GM21526 (cell line): Measurements from ENCODE around the gene MIS18BP1.
"Not testable (repeated sequence)": the region's sequence is repeated elsewhere in the genome, so short reads cannot be mapped to it uniquely, and the experiment has no call there.

Source experiments
- ATAC-seq: cut with Tn5 transposase; IDR thresholded peaks from one replicate; pipeline ENCODE4 v1.9.1; 2021; ENCODE audit warnings: moderate library complexity; ENCODE audit not compliant: unreplicated experiment, low FRiP score

MIS18BP1 gene

DNA sequence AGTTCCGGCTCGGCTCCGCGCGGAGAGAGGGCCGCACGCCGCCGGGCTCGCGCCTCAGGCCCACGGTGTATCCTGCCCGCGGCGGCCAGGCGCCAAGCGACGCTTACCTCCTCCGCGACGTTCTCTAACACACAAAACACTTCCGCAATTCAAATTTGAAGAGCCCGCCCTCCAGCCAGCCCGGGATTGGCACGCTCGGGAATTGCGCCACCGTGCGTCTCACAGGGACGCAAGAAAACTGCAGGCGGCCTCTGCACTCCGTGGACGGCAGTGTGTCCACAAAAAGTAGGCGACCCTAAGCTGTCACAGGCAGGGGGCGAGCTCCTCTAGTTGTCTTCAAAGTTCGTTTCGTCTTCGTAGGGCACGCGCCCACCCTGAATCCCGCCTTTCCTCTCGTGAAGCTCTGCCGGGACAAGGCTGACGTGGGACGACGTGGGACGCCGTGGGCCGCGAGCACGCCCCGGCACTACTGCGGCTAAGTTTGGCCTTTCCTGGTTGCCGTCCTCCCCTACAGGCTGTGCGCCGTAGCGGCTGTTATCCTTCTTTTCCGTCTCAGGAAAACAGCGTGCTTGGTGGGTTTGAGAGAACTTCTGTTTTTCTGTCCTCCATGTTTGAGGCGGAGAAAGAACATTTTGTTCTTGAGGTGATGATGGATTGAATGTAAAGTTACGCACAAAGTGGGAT is at the start of gene MIS18BP1:
TSS of gene MIS18BP1 (minus strand) at position 133 of the 684 bp plus-strand sequence. CDS start 5,916 bp downstream, outside the sequence.
- peak; percentile 82 for ATAC-seq

DNA sequence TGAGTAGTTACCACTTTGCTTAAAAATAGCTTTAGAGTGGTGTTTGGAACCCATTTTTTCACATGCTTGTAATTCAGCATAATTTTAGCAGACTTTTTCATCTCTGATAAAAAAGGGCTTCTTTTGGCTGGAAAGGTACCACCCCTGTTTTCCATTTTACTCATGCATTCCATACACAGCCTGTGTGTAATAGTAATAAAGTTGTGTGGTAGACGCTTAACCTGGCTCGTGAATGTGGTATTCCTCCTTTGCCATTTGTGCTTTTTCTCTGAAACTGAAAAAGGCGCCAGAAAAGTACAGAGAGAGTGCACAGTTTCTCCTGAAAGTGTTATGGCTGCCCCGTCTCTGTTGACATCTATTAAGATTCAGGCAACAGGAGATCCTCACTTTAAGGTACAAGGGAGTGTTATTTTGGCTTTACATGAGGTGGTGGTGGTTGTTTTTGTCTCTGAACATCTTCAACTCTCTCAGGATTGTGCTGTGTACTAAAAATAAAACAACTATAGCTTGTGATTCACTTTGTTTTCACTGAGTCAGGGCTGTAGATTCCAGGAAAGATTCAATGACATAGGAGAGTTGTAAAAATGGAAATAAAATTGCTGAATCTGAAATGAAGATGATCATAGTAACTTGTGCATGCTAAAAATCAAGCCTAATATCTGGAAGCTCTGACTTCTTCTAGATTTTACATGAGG is 45.6 kb upstream of the MIS18BP1 start:
- ATAC-seq = no peak

GRCh38 chr14:45294796-45295195 is 41.8 kb upstream of the MIS18BP1 start:
- ATAC-seq = not testable (repeated sequence)

DNA sequence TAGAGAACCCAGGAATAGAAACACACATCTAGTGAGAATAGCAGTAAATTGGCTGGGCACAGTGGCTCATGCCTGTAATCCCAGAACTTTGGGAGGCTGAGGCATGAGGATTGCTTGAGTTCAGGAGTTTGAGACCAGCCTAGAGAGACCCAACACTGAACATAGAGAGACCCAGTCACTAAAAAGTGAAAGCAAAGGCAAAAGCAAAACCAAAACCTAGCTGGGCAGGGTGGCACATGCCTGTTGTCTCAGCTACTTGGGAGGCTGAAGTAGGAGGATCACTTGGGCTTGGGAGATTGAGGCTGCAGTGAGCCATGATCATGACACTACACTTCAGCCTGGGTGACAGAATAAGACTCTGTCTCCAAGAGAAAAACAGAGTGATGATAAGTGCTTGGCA is 37.5 kb upstream of the MIS18BP1 start:
- no peak for ATAC-seq

DNA sequence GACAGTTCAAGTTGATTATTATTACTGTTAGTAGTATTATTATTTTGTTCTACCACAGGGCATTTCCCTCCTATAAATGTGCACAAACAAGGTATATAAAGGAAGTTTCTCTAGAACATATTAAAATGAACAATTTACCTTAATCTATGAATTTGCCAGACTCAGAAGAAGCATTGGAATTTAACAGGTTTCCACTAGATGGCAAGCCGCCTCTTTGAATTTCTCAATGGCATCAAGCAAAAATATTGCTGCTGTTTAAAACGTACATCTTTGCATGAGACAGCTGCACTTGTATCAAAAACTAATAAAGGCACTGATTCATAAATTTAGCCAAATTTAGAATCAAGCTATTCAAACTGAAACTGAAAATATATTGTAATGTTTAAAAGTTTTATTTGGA is 34.6 kb upstream of the MIS18BP1 start:
- ATAC-seq = no peak

DNA sequence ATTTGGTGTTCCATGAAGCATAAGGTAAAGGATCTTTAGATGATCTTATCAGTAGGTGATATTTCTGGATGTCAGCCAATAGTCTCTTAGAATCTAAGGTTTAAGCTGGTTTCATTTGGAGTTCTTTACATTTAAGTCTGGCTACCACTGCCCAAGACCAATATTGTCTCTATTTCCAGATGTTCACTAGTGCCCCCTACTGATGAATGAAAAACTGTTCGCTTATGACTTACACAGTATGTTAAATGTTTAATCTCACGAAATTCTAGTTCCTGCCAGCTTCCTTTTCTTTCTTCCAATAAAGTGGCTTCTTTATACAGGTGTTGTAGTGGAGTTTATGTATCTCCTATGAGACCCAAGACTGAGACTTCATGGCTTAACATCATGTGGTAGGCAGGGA is 31.8 kb upstream of the MIS18BP1 start:
- no peak for ATAC-seq

DNA sequence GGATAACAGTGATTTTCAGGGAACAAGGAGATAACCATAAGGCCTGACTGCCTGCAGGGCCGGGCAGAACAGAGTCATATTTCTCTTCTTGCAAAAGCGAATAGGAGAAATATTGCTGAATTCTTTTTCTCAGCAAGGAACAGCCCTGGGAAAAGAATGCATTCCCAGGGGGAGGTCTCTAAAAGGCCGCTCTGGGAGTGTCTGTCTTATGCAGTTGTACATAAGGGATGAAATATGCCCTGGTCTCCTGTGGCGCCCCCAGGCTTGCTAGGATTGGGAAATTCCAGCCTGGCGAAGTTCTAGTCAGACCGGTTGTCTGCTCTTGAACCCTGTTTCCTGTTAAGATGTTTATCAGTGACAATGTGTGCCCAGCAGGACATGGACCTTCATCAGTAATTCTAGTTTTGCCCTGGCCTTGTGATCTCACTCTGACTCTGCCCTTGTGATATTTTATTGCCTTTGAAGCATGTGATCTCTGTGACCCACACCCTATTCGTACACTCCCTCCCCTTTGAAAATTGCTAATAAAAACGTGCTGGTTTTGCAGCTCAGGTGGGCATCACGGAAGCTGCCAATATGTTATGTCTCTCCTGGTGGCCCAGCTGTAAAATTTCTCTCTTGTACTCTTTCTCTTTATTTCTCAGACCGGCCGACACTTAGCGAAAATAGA is 28.9 kb upstream of the MIS18BP1 start:
- not testable (repeated sequence) for ATAC-seq

DNA sequence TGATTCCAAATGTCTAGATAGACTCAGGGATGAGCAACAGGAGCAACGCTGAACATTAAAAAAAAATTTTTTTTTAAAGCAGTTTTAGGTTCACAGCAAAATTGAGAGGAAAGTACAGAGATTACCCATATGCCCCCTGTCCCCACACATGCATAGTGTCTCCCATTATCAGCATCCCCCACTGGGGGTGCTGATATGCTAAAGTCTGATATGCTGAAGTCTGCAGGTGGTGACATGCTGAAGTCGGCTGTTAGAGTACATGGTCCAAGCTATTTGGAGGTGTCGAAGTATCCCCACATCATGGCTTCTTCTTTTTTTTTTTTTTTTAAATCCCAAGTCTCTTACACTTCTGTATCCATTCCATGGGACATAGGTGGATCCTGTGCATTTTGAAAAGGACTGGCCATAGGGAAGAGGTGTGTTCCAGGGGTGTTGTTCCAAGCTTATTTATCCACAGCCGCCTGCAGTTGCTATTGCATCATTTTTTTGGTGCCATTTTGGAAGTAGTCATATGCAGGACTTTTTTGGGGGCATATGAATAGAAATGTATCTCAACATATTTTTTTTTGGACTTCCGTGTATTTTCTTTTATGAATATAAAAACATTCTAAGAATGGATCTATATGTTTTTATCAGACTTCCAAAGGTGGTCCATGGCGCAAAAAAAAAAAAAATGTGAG is 19.0 kb upstream of the MIS18BP1 start:
- ATAC-seq = no peak

DNA sequence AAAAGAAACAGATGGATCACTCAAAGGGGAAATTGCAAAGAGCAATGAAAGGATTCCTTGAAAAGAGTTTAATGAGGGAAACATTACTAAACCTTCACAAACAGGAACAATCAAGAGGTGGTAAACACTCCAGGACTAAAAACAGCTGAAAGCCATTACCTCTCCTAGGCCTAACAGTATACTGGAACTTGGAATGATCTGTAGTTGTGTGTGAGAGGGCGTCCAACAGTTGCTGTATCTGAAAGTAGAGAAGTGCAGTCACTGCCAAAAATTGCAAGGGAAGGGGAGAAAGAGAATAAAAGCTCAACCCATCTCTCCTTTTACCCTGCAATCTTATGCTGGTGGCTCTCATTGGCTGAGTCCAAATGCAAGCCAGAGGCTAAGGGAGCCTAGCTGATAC is 17.0 kb upstream of the MIS18BP1 start:
- ATAC-seq = no peak

DNA sequence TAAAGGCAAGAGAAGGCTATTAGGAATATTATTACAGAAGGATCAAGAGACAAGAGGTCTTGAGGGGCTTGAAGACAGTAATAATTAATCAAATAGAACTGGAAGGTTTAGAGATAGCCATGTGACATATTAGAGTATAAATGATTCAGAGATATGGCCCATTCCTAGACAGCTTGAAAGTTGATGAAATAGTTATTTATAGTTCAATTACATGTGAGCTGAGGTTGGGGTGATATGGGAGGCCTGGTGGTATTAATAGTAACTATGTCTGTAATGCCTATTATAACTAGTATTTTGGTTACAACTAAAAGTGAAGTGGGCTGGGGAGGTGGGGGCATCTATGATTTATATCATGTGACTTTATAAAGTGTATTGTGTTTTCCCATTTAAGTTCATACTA is 14.1 kb upstream of the MIS18BP1 start:
- ATAC-seq = no peak

DNA sequence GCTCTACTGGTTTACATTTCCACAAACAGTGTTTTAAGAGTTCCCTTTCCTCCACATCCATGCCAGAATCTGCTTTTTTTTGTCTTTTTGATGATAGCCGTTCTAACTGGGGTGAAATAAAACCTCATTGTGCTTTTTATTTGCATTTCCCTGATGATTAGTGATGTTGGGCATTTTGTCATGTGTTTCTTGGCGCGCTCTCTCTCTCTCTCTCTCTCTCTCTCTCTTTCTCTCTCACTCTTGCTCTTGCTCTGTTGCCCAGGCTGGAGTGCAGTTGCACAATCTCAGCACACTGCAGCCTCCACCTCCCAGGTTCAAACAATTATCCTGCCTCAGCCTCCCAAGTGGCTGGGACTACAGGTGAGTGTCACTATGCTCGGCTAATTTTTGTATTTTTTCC is 9.6 kb upstream of the MIS18BP1 start:
- ATAC-seq = no peak

DNA sequence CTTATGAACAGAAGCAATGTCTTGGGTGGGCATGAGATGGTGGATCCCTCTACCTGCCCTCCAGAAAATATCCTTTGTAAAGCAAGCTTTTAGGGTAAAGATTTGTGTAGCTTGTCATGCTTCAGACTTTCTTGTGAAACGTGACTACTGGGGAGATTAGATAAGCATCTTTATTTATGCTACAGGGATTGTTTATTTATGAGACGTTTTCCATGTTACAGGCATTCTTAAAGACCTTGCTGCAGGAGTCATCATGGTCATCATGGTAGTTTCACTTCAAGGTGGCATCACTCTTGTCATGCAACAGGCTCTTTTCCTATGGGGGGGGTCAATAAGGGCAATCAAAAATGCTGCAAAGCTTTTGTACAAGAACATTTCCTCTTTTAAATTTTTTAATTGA is 8.2 kb upstream of the MIS18BP1 start:
- no peak for ATAC-seq

DNA sequence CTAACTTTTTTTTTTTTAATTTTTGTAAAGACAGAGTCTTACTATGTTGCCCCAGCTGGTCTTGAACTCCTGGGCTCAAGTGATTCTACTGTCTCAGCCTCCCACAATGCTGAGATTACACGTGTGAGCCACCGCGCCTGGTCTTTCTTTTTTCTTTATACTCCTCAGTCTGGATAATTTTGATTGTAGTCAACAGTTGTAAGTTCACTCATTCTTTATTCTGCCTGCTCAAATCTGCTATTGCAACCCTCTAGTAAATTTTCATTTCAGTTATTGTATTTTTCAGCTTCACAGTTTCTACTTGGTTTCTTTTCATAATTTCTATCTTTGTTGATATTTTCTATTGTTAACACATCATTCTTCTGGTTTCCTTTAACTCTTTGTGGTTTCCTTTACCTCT is 5.8 kb upstream of the MIS18BP1 start:
- ATAC-seq = no peak

GRCh38 chr14:45258073-45258472 is 5.1 kb upstream of the MIS18BP1 start:
- no peak for ATAC-seq

DNA sequence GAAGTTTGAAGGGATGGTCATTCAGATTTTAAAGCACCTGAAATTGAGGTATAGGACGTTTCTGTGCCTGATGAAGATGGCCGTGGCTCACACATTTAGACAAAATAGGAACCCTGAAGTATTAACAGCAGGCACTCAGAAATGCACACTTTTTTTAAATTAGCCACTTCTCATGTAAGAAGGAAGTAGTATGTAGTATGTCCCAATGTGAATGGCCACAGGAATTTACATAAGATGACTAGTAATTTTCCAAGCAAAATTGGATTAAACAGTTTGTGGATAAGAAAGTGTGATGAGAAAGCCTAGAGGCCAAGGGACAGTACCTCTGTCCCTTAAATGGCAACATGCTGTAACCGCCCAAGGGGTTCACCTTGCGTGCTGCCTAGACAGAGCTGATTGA is 1.8 kb upstream of the MIS18BP1 start:
- no peak for ATAC-seq

GRCh38 chr14:45253754-45254310 is 830 bp upstream of the MIS18BP1 start:
- no peak for ATAC-seq

GRCh38 chr14:45252366-45253069 is 484 bp downstream of the MIS18BP1 start:
- no peak for ATAC-seq

DNA sequence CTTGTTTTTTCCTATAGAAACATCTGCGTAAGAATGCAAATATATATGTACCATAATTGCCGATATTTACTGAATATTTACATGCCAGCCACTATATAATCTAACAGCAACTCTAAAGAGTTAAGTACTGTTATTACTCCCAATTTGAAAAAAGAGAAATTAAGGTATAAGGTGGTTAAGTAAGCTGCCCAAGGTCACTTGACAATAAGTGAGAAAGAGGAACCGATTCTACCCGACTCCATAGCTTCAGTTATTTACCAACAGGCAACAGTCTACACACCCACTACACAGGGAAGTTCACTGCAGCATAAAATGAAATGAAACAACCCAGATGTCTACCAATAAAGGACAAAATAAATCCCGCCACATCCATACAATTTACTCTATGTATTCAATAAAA is 1.1 kb downstream of the MIS18BP1 start:
- peak; percentile 70 for ATAC-seq

DNA sequence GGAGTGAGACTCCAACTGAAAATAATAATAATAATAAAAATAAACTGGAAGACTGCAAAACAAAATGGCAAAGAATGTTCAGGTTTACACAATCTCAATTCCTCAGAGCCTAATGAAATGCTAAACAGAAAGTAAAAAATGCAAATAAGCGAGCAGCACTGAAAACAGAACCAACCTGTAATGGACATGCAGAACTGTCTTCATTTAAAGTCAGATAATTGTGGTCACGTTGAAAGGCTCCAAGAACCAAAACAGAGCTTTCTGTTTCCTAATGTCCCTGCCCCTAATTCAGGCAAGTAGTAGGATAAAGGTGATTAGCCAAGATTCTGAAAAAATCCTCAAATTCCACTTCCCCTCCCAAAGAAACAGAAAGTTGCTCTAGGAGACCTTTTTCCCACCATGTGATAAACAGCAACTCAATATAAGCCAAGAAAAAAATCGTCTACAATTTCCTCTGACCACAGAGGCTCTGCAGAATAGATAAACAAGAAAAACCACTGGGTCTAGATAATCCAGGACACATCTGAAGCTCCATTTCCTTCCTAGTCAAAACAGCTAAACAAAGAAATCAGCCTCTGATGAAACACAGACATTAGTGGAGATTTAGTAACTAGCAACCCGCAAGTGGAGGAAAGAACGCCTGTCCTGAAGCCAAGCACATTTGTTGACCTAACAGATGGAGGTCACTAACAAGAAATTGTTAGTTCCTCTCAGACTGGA is 3.0 kb downstream of the MIS18BP1 start:
- peak; percentile 22 for ATAC-seq

GRCh38 chr14:45247427-45247826 is 5.6 kb downstream of the MIS18BP1 start:
- ATAC-seq = no peak
